Neural crest cell (in vitro differentiated cells): ENCODE data around the gene DIAPH2. TPM values are rescaled to one million over a fixed set of nuclear protein-coding genes. Genes with fewer than 3 reads are reported as not detected.
A peak's percentile ranks its signal among the peaks of the same experiment; 100 is the strongest.

Source experiments
- DNase-seq: peaks from one replicate; pipeline ENCODE4 v3.0.0; 2021; ENCODE audit warnings: low read depth, mixed read lengths, low spot score
- H3K27ac Mint-ChIP-seq: one replicate; pipeline ENCODE4 v1.8.0; 2021; ENCODE audit warnings: mild to moderate bottlenecking, mixed read lengths; ENCODE audit not compliant: unreplicated experiment
- H3K27me3 Mint-ChIP-seq: 2 replicates; pipeline ENCODE4 v1.8.0; 2021; ENCODE audit warnings: low read depth, mild to moderate bottlenecking, mixed read lengths
- H3K36me3 Mint-ChIP-seq: 2 replicates; pipeline ENCODE4 v1.8.0; 2021; ENCODE audit warnings: low read depth, mild to moderate bottlenecking, mixed read lengths
- H3K4me1 Mint-ChIP-seq: 2 replicates; pipeline ENCODE4 v1.8.0; 2021; ENCODE audit warnings: mixed read lengths
- H3K4me3 Mint-ChIP-seq: one replicate; pipeline ENCODE4 v1.8.0; 2021; ENCODE audit warnings: mild to moderate bottlenecking, mixed read lengths
- H3K9me3 Mint-ChIP-seq: 2 replicates; pipeline ENCODE4 v1.8.0; 2021; ENCODE audit warnings: mixed read lengths
- total RNA-seq: library from RNA; stranded (reverse); gene quantifications from 2 replicates; pipeline ENCODE4 v1.2.1, GENCODE V29; 2021
- TF ChIP-seq, protein P1 (sequence below): fragments of 200-600 bp; sonication (generic); conservative IDR thresholded peaks from 2 replicates; pipeline ENCODE4 v1.5.0; 2021; ENCODE audit warnings: antibody characterized with exemption, mild to moderate bottlenecking

Gene DIAPH2
- total RNA-seq, 1 donor from 2014 or later, result 8.4 TPM

- peaks cover 20% of the 10 kb centered on the region for H3K4me1 Mint-ChIP-seq
- H3K27me3 Mint-ChIP-seq, result no peaks in the 10 kb centered on the region
- peak overlapping the region; percentile 87 for H3K27ac Mint-ChIP-seq
- peak; percentile 8 for DNase-seq
- TF ChIP-seq, protein P1, sequence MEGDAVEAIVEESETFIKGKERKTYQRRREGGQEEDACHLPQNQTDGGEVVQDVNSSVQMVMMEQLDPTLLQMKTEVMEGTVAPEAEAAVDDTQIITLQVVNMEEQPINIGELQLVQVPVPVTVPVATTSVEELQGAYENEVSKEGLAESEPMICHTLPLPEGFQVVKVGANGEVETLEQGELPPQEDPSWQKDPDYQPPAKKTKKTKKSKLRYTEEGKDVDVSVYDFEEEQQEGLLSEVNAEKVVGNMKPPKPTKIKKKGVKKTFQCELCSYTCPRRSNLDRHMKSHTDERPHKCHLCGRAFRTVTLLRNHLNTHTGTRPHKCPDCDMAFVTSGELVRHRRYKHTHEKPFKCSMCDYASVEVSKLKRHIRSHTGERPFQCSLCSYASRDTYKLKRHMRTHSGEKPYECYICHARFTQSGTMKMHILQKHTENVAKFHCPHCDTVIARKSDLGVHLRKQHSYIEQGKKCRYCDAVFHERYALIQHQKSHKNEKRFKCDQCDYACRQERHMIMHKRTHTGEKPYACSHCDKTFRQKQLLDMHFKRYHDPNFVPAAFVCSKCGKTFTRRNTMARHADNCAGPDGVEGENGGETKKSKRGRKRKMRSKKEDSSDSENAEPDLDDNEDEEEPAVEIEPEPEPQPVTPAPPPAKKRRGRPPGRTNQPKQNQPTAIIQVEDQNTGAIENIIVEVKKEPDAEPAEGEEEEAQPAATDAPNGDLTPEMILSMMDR, result no peak
- peak overlapping the region; percentile 99 for H3K4me3 Mint-ChIP-seq
- no peaks in the 10 kb centered on the region for H3K36me3 Mint-ChIP-seq
- no peaks in the 10 kb centered on the region for H3K9me3 Mint-ChIP-seq
These were observed 813 bp downstream of the DIAPH2 start for GRCh38 chrX:96685210-96686099.

GRCh38 chrX:96687776-96688175, 3.1 kb downstream of the DIAPH2 start:
- TF ChIP-seq, protein P1, result no peak
- DNase-seq, result no peak
- H3K27me3 Mint-ChIP-seq, result no peaks in the 10 kb centered on the region
- H3K4me3 Mint-ChIP-seq, result no peak overlapping the region
- peaks cover 20% of the 10 kb centered on the region for H3K4me1 Mint-ChIP-seq
- no peaks in the 10 kb centered on the region for H3K9me3 Mint-ChIP-seq
- no peaks in the 10 kb centered on the region for H3K36me3 Mint-ChIP-seq
- H3K27ac Mint-ChIP-seq, result no peak overlapping the region

DNA sequence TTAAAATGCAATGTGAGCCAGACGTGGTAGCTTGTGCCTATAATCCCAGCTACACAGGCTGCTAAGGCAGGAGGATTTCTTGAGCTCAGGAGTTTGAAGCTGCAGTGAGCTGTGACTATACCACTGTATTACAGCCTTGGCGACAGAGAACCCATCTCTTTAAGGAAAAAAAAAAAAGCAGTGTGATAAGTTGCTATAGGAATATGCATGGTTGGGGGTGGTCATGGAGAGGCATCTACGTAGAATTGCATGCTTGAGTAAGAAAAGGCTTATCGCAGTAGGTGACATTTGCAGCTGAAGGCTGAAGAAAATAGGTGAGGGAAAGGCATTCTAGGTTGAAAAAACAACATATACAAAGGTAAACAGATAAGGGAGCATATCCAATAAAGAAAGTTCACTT, 4.1 kb downstream of the DIAPH2 start:
- Mint-ChIP-seq H3K9me3 (no peaks in the 10 kb centered on the region), H3K27ac (no peak overlapping the region), H3K36me3 (no peaks in the 10 kb centered on the region), H3K4me3 (no peak overlapping the region), H3K27me3 (no peaks in the 10 kb centered on the region), H3K4me1 (peaks cover 20% of the 10 kb centered on the region)
- TF ChIP-seq, protein P1, result no peak
- DNase-seq, result no peak

- TF ChIP-seq, protein P1, result no peak
- Mint-ChIP-seq H3K27me3 (no peaks in the 10 kb centered on the region), H3K4me3 (no peak overlapping the region), H3K4me1 (peaks cover 12% of the 10 kb centered on the region), H3K36me3 (no peaks in the 10 kb centered on the region), H3K9me3 (no peaks in the 10 kb centered on the region), H3K27ac (no peak overlapping the region)
- no peak for DNase-seq
These were observed 5.3 kb downstream of the DIAPH2 start for GRCh38 chrX:96689991-96690390.

GRCh38 chrX:96692454-96692853, 7.8 kb downstream of the DIAPH2 start:
- no peak overlapping the region for H3K27ac Mint-ChIP-seq
- no peak for DNase-seq
- no peaks in the 10 kb centered on the region for H3K36me3 Mint-ChIP-seq

More at GRCh38 chrX:96692454-96692853, 7.8 kb downstream of the DIAPH2 start:
- TF ChIP-seq, protein P1, result no peak
- no peaks in the 10 kb centered on the region for H3K9me3 Mint-ChIP-seq
- H3K4me1 Mint-ChIP-seq, result no peaks in the 10 kb centered on the region
- no peaks in the 10 kb centered on the region for H3K27me3 Mint-ChIP-seq
- no peak overlapping the region for H3K4me3 Mint-ChIP-seq
